Psoas muscle (tissue), 8 donors: ENCODE data around the gene PNCK. TPM values are rescaled to one million over a fixed set of nuclear protein-coding genes. Genes with fewer than 3 reads are reported as not detected.
A peak's percentile ranks its signal among the peaks of the same experiment; 100 is the strongest.

Experiments used
- ATAC-seq, 4 donors: fragments of 200-7000 bp; cut with Tn5 transposase; one replicate each; pipeline ENCODE4 v1.9.1; 2020; ENCODE audit warnings: moderate library complexity in 3 of 4, mild to moderate bottlenecking in 2 of 4
- DNase-seq, 2 donors: peaks; one replicate each; pipeline ENCODE4 v3.0.0-alpha.2; 2020
- H3K27ac ChIP-seq: fragments of 200-600 bp; one replicate; pipeline ENCODE4 v1.8.0; 2022
- H3K27me3 ChIP-seq, 3 donors: fragments of 200-600 bp in 1 of 3; one replicate each; pipeline versions ENCODE4 v1.6.1 to v1.8.0; 2013 to 2022; ENCODE audit warnings: low read length in 2 of 3, mild to moderate bottlenecking in 2 of 3, moderate library complexity in 1 of 3; ENCODE audit not compliant: insufficient read depth in 3 of 3
- H3K36me3 ChIP-seq, 2 donors: fragments of 200-600 bp in 1 of 2; one replicate each; pipeline versions ENCODE4 v1.6.1 to v1.8.0; 2013 to 2022; ENCODE audit warnings: low read depth in 1 of 2, mild to moderate bottlenecking in 1 of 2, moderate library complexity in 1 of 2; ENCODE audit not compliant: insufficient read depth in 1 of 2
- H3K4me1 ChIP-seq: fragments of 200-600 bp; one replicate; pipeline ENCODE4 v1.8.0; 2022
- H3K4me3 ChIP-seq: fragments of 200-600 bp; one replicate; pipeline ENCODE4 v1.8.0; 2022; ENCODE audit warnings: mild to moderate bottlenecking
- H3K9me3 ChIP-seq: fragments of 200-600 bp; one replicate; pipeline ENCODE4 v1.8.0; 2022
- CTCF ChIP-seq: fragments of 200-600 bp; IDR thresholded peaks from one replicate; pipeline ENCODE4 v1.8.0; 2022; ENCODE audit warnings: antibody characterized with exemption
- WGBS, 3 donors: extraction: QIAGEN DNeasy Blood & Tissue Kit; methylation state at CpG; one replicate each; pipeline versions ENCODE4 v1.1.6 to v1.1.7; 2013; 5-methylcytosine and 5-hydroxymethylcytosine counted together
- intact Hi-C, 2 donors: fragments of 100-400 bp; cut with DNase I; formaldehyde crosslinking; loops; one replicate each; pipeline versions ENCODE4 v1.11.0 to v1.14.2; 2022
- polyA plus RNA-seq, 3 donors: library from polyadenylated mRNA; stranded (reverse); fragments of 200-250 nt; gene quantifications; one replicate each; pipeline ENCODE4 v1.2.3, GENCODE V29; 2013
- total RNA-seq, 4 donors: library from RNA; stranded (reverse); fragmentation: NEBNext Ultra II Directional in 2 of 4; extraction: Animal tissue kit (Norgen Biotek cat#: 25700) in 2 of 4; gene quantifications; one replicate each; pipeline versions ENCODE4 v1.2.1 to v1.2.4, GENCODE V29; 2021 to 2023
- donor health status: healthy with polysubstance abuse.
- donor health status: DM: no; HTN: no; CAD: no; lungs with moderate emphysema.
- donor health status: Bipolar disorder and iron deficiency.
- donor health status: healthy.
- donor health status: DM: yes; HTN: yes; CAD: no.
- donor health status: DM: no; HTN: no; CAD: no.
- donor health status: DM: no; HTN: no; CAD: no.
- donor health status: DM: yes; HTN: yes; CAD: no.

PNCK gene
- total and polyA plus RNA-seq, 7 donors, result 0.21 to 1.9 (median 0.92) TPM

- no peak for TF ChIP-seq CTCF
- peak in 1 of 2 donors; percentile 40 for DNase-seq
- Histone ChIP-seq H3K9me3 (no peaks in the 10 kb centered on the region), H3K4me1 (peaks cover 4% of the 10 kb centered on the region), H3K4me3 (peak overlapping the region; percentile 38), H3K36me3 (no peaks in the 10 kb centered on the region), H3K27me3 (peaks cover 0 to 58% (median 11%) of the 10 kb centered on the region in 3 donors), H3K27ac (no peak overlapping the region)
- no peak for ATAC-seq
- 17 to 44% (median 17%) methylated on average over 28 to 85 of the region's 85 CpGs for WGBS, 3 donors
- intact Hi-C loops, result no loop called here
These were observed 25.9 kb downstream of the PNCK start for GRCh38 chrX:153647461-153648357.

GRCh38 chrX:153646620-153647373 is 26.8 kb downstream of the PNCK start, which contains the start of gene DUSP9:
Gene DUSP9, plus strand, starts transcription at chrX:153647203. Its CDS starts 751 bp downstream, at chrX:153647954.
- Histone ChIP-seq H3K9me3 (no peaks in the 10 kb centered on the region), H3K27ac (no peak within 1 kb of the TSS), H3K4me3 (peak within 1 kb of the TSS; percentile 38), H3K27me3 (peaks cover 0 to 67% (median 13%) of the 10 kb centered on the region in 3 donors), H3K36me3 (no peaks in the 10 kb centered on the region), H3K4me1 (peaks cover 4% of the 10 kb centered on the region)
- ATAC-seq, result peak; percentile 11 to 34 (median 23)
- no peak for TF ChIP-seq CTCF
- intact Hi-C loops, result no loop called here
- WGBS, 3 donors, result 4 to 31% (median 5%) methylated on average over 16 to 53 of the region's 53 CpGs
- DNase-seq, result peak in 1 of 2 donors; percentile 51

- 71 to 78% (median 76%) methylated on average over 10 of the region's 10 CpGs for WGBS, 3 donors
- Histone ChIP-seq H3K9me3 (no peaks in the 10 kb centered on the region), H3K27ac (no peak overlapping the region), H3K4me3 (no peak overlapping the region), H3K36me3 (no peaks in the 10 kb centered on the region), H3K27me3 (peaks cover 0 to 75% (median 13%) of the 10 kb centered on the region in 3 donors), H3K4me1 (peaks cover 4% of the 10 kb centered on the region)
- intact Hi-C loops, result no loop called here
- TF ChIP-seq CTCF, result no peak
- DNase-seq, result no peak
- ATAC-seq, result no peak
These were observed 27.6 kb downstream of the PNCK start for GRCh38 chrX:153645921-153646488.

GRCh38 chrX:153645151-153645550 is 28.5 kb downstream of the PNCK start:
- 64 to 77% (median 75%) methylated on average over 4 to 6 of the region's 6 CpGs for WGBS, 3 donors
- DNase-seq (no peak), ATAC-seq (no peak)
- Histone ChIP-seq H3K36me3 (no peaks in the 10 kb centered on the region), H3K4me3 (no peak overlapping the region), H3K27me3 (peaks cover 0 to 77% (median 15%) of the 10 kb centered on the region in 3 donors), H3K27ac (no peak overlapping the region), H3K9me3 (no peaks in the 10 kb centered on the region), H3K4me1 (peaks cover 4% of the 10 kb centered on the region)
- intact Hi-C loops, result no loop called here
- no peak for TF ChIP-seq CTCF
